ENCODE data around the gene RGMA. TPM values are rescaled to one million over a fixed set of nuclear protein-coding genes. Genes with fewer than 3 reads are reported as not detected.

RGMA gene
- total RNA-seq, 1 experiment from 2014 or later, result 1.3 TPM

DNA sequence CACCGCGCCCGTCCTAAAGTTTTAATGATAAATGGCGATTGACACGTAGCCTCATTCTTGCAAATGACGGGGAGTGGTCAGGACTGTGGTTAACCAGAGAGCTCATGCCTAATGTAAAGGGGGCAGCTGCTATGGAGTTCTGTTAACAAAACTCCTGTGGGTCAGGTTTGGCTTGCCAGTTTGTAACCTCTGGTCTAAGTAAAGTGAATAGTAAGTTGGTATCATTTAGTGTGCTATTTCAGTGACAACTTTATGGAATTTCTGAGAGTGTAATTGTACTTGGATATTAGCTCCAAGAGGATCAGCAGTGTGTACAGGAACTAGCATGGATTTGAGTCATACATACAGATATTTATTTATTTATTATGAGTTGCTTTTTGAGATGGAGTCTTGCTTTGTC, 87.9 kb downstream of the RGMA start:
- no peaks in the 10 kb centered on the region for H3K79me2 ChIP-seq (ENCODE audit: low read length)
- H3K4me3 ChIP-seq (ENCODE audit: low read length), result no peak overlapping the region
- BruUV-seq (replicated peaks), result no TSS peak

DNA sequence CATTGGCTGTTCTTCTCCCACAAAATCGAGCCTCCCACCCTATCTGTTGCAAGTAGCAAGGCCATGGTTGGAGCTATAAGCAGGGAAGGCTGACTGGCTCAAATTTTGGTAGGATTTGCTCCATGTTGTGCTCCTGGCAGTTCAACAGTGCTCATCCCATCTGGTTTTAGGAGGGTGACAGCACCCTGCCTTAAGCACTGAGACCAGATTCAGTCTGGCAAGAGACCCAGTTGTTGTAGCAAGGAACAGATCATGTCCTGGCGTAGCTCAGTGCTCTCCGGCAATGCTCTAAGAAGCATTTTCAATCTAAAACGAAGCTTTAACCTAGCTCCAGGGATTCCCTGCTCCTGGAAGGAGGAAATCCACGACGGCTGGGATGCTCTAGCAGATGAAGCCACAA, 91.2 kb downstream of the RGMA start:
- Histone ChIP-seq H4K20me1 (ENCODE audit: low read length) (no peaks in the 10 kb centered on the region), H3K9ac (ENCODE audit: low read length) (no peak overlapping the region), H3K36me3 (ENCODE audit: low read depth, low read length) (peaks cover 74% of the 10 kb centered on the region), H3K79me2 (ENCODE audit: low read length) (no peaks in the 10 kb centered on the region), H2AFZ (ENCODE audit: low read length) (no peak overlapping the region), H3K4me2 (ENCODE audit: low read length) (no peak overlapping the region), H3K9me2 (replicated peaks; ENCODE audit: low read length) (no peaks in the 10 kb centered on the region), H3K27ac (ENCODE audit: low read length) (no peak overlapping the region), H3K27me3 (ENCODE audit: low read length) (no peaks in the 10 kb centered on the region), H3K4me1 (ENCODE audit: insufficient read depth, low read length) (no peaks in the 10 kb centered on the region), H3F3A (ENCODE audit: low read length, unreplicated experiment) (no peaks in the 10 kb centered on the region), H3K4me3 (ENCODE audit: low read length) (no peak overlapping the region), H3K9me3 (ENCODE audit: low read length) (no peaks in the 10 kb centered on the region)
- intact Hi-C loops (cut with micrococcal nuclease), result no loop called here
- CTCF ChIA-PET, result no interaction called here
- POLR2A ChIA-PET (ENCODE audit: unreplicated experiment), result no interaction called here
- no peak for TF ChIP-seq EZH2 (IDR thresholded peaks at IDR 0.05; ENCODE audit: low read length, unreplicated experiment)
- TF ChIP-seq, protein P1, sequence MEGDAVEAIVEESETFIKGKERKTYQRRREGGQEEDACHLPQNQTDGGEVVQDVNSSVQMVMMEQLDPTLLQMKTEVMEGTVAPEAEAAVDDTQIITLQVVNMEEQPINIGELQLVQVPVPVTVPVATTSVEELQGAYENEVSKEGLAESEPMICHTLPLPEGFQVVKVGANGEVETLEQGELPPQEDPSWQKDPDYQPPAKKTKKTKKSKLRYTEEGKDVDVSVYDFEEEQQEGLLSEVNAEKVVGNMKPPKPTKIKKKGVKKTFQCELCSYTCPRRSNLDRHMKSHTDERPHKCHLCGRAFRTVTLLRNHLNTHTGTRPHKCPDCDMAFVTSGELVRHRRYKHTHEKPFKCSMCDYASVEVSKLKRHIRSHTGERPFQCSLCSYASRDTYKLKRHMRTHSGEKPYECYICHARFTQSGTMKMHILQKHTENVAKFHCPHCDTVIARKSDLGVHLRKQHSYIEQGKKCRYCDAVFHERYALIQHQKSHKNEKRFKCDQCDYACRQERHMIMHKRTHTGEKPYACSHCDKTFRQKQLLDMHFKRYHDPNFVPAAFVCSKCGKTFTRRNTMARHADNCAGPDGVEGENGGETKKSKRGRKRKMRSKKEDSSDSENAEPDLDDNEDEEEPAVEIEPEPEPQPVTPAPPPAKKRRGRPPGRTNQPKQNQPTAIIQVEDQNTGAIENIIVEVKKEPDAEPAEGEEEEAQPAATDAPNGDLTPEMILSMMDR (conservative IDR thresholded peaks at IDR 0.05; ENCODE audit: low read depth, low read length), result no peak
- no peak for TF ChIP-seq EZH2phosphoT487 (IDR thresholded peaks at IDR 0.05; ENCODE audit: borderline replicate concordance, low read length)
- ATAC-seq, result no peak
- DNase-seq, result no peak
- BruUV-seq (replicated peaks), result no TSS peak

More for the DNA sequence above, 87.9 kb downstream of the RGMA start:
- ATAC-seq (no peak), DNase-seq (no peak)
- Histone ChIP-seq H3K4me1 (ENCODE audit: insufficient read depth, low read length) (no peaks in the 10 kb centered on the region), H3F3A (ENCODE audit: low read length, unreplicated experiment) (no peaks in the 10 kb centered on the region), H2AFZ (ENCODE audit: low read length) (no peak overlapping the region), H3K9me3 (ENCODE audit: low read length) (no peaks in the 10 kb centered on the region), H3K27ac (ENCODE audit: low read length) (no peak overlapping the region), H3K9me2 (replicated peaks; ENCODE audit: low read length) (no peaks in the 10 kb centered on the region), H3K36me3 (ENCODE audit: low read depth, low read length) (peaks cover 73% of the 10 kb centered on the region), H4K20me1 (ENCODE audit: low read length) (no peaks in the 10 kb centered on the region), H3K4me2 (ENCODE audit: low read length) (no peak overlapping the region), H3K27me3 (ENCODE audit: low read length) (no peaks in the 10 kb centered on the region), H3K9ac (ENCODE audit: low read length) (no peak overlapping the region)
- ChIA-PET POLR2A (ENCODE audit: unreplicated experiment) (interaction anchor here (0.6 kb wide), 1 partner anchor 119 kb away, joined by 3 read pairs; no protein-coding TSS in a partner anchor), CTCF (no interaction called here)
- intact Hi-C loops (cut with micrococcal nuclease), result no loop called here
- TF ChIP-seq, protein P1 (conservative IDR thresholded peaks at IDR 0.05; ENCODE audit: low read depth, low read length), result no peak
- no peak for TF ChIP-seq EZH2 (IDR thresholded peaks at IDR 0.05; ENCODE audit: low read length, unreplicated experiment)
- TF ChIP-seq EZH2phosphoT487 (IDR thresholded peaks at IDR 0.05; ENCODE audit: borderline replicate concordance, low read length), result no peak

DNA sequence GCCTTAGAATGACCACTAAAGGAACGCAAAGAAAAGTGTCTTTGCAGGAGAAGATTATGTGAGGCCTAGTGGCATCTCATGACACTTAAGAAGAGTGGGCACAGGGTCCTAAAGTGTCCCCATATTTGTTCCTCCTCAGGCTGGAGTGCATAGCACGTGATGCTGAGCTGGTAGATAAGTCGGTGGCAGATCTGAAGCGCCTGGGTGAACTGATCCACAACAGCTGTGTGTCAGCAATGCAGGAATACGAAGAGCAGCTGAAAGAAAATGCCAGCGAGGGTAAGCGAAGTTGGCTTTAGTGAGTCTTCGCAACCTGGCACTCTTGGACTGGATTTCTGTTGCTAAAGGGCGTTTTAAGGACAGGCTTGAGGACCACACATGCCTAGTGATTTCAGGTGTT, 96.3 kb downstream of the RGMA start:
- Histone ChIP-seq H2AFZ (ENCODE audit: low read length) (no peak overlapping the region), H3K4me2 (ENCODE audit: low read length) (no peak overlapping the region), H4K20me1 (ENCODE audit: low read length) (no peaks in the 10 kb centered on the region), H3K79me2 (ENCODE audit: low read length) (peaks cover 7% of the 10 kb centered on the region; the same call in 1 of the 2 replicates), H3K4me1 (ENCODE audit: insufficient read depth, low read length) (no peaks in the 10 kb centered on the region), H3K9me2 (replicated peaks; ENCODE audit: low read length) (no peaks in the 10 kb centered on the region), H3K9ac (ENCODE audit: low read length) (no peak overlapping the region), H3K36me3 (ENCODE audit: low read depth, low read length) (peaks cover 75% of the 10 kb centered on the region), H3F3A (ENCODE audit: low read length, unreplicated experiment) (no peaks in the 10 kb centered on the region), H3K9me3 (ENCODE audit: low read length) (no peaks in the 10 kb centered on the region), H3K27ac (ENCODE audit: low read length) (no peak overlapping the region), H3K27me3 (ENCODE audit: low read length) (no peaks in the 10 kb centered on the region), H3K4me3 (ENCODE audit: low read length) (no peak overlapping the region)
- DNase-seq (no peak), ATAC-seq (no peak)
- ChIA-PET POLR2A (ENCODE audit: unreplicated experiment) (no interaction called here), CTCF (no interaction called here)
- intact Hi-C loops (cut with micrococcal nuclease), result no loop called here
- TF ChIP-seq EZH2phosphoT487 (IDR thresholded peaks at IDR 0.05; ENCODE audit: borderline replicate concordance, low read length), result no peak
- BruUV-seq (replicated peaks), result no TSS peak

Measured in PC-3 (cell line).